ENCODE data around the gene CPPED1. TPM values are rescaled to one million over a fixed set of nuclear protein-coding genes. Genes with fewer than 3 reads are reported as not detected.

Gene CPPED1
- total RNA-seq, 4 donors from 2014 or later, result 10.6 to 21.7 (median 16.7) TPM

- TF ChIP-seq POLR2A (IDR thresholded peaks at IDR 0.05; ENCODE audit: low read depth) (no peak), POLR2AphosphoS5 (IDR thresholded peaks at IDR 0.05) (no peak), EP300 (IDR thresholded peaks at IDR 0.05) (no peak), CTCF (IDR thresholded peaks at IDR 0.05) (no peak)
Observed at GRCh38 chr16:12639044-12639443, 164.6 kb downstream of the CPPED1 start.

GRCh38 chr16:12637002-12637401 lies 166.7 kb downstream of the CPPED1 start:
- WGBS, result 38% methylated on average over 8 of the region's 12 CpGs
- Histone ChIP-seq H3K27me3 (peaks cover 0 to 8% (median 0%) of the 10 kb centered on the region in 4 donors), H3K36me3 (no peaks in the 10 kb centered on the region), H3K4me3 (no peak overlapping the region), H3K27ac (replicated peaks in 1 of 4) (no peak overlapping the region), H3K4me1 (no peaks in the 10 kb centered on the region), H3K9me3 (no peaks in the 10 kb centered on the region)
- intact Hi-C loops (cut with DNase I), result no loop called here
- TF ChIP-seq POLR2AphosphoS5 (IDR thresholded peaks at IDR 0.05) (no peak), POLR2A (IDR thresholded peaks at IDR 0.05; ENCODE audit: low read depth) (no peak), EP300 (IDR thresholded peaks at IDR 0.05) (no peak), CTCF (IDR thresholded peaks at IDR 0.05) (no peak)
- DNase-seq (ENCODE audit: extremely low spot score), result no peak

More at GRCh38 chr16:12639044-12639443, 164.6 kb downstream of the CPPED1 start:
- Histone ChIP-seq H3K27ac (replicated peaks in 1 of 4) (no peak overlapping the region), H3K4me1 (no peaks in the 10 kb centered on the region), H3K4me3 (no peak overlapping the region), H3K9me3 (peaks cover 0 to 9% (median 3%) of the 10 kb centered on the region in 4 donors), H3K27me3 (peaks cover 0 to 7% (median 0%) of the 10 kb centered on the region in 4 donors), H3K36me3 (no peaks in the 10 kb centered on the region)
- no peak for DNase-seq (ENCODE audit: extremely low spot score)
- intact Hi-C loops (cut with DNase I), result no loop called here
- WGBS, result 77% methylated on average over 3 of the region's 4 CpGs

GRCh38 chr16:12629271-12629670 lies 174.4 kb downstream of the CPPED1 start:
- no peak for DNase-seq (ENCODE audit: extremely low spot score)
- intact Hi-C loops (cut with DNase I), result no loop called here
- Histone ChIP-seq H3K4me1 (no peaks in the 10 kb centered on the region), H3K27ac (replicated peaks in 1 of 4) (no peak overlapping the region), H3K4me3 (no peak overlapping the region), H3K9me3 (no peaks in the 10 kb centered on the region), H3K27me3 (peaks cover 0 to 44% (median 0%) of the 10 kb centered on the region in 4 donors), H3K36me3 (no peaks in the 10 kb centered on the region)
- TF ChIP-seq POLR2AphosphoS5 (IDR thresholded peaks at IDR 0.05) (no peak), EP300 (IDR thresholded peaks at IDR 0.05) (no peak), CTCF (IDR thresholded peaks at IDR 0.05) (no peak), POLR2A (IDR thresholded peaks at IDR 0.05; ENCODE audit: low read depth) (no peak)
- 91% methylated on average over 6 of the region's 9 CpGs for WGBS

- intact Hi-C loops (cut with DNase I), result no loop called here
- peaks cover 0 to 45% (median 0%) of the 10 kb centered on the region in 4 donors for H3K27me3 ChIP-seq
- no peaks in the 10 kb centered on the region for H3K36me3 ChIP-seq
- no peaks in the 10 kb centered on the region for H3K4me1 ChIP-seq
- H3K4me3 ChIP-seq, result no peak overlapping the region
- no peak overlapping the region for H3K27ac ChIP-seq (replicated peaks in 1 of 4)
- WGBS, result 30% methylated on average over 2 of the region's 2 CpGs
- DNase-seq (ENCODE audit: extremely low spot score), result no peak
- H3K9me3 ChIP-seq, result peaks cover 0 to 7% (median 0%) of the 10 kb centered on the region in 4 donors
- no peak for TF ChIP-seq POLR2A (IDR thresholded peaks at IDR 0.05; ENCODE audit: low read depth)
- no peak for TF ChIP-seq EP300 (IDR thresholded peaks at IDR 0.05)
- TF ChIP-seq CTCF (IDR thresholded peaks at IDR 0.05), result no peak
- no peak for TF ChIP-seq POLR2AphosphoS5 (IDR thresholded peaks at IDR 0.05)
Observed at GRCh38 chr16:12628536-12628935, 175.2 kb downstream of the CPPED1 start.

- Histone ChIP-seq H3K4me1 (no peaks in the 10 kb centered on the region), H3K9me3 (peaks cover 0 to 7% (median 0%) of the 10 kb centered on the region in 4 donors), H3K27me3 (peaks cover 0 to 45% (median 0%) of the 10 kb centered on the region in 4 donors), H3K4me3 (no peak overlapping the region), H3K36me3 (no peaks in the 10 kb centered on the region), H3K27ac (replicated peaks in 1 of 4) (no peak overlapping the region)
- 87% methylated on average over 3 of the region's 3 CpGs for WGBS
- DNase-seq (ENCODE audit: extremely low spot score), result no peak
- TF ChIP-seq POLR2AphosphoS5 (IDR thresholded peaks at IDR 0.05) (no peak), EP300 (IDR thresholded peaks at IDR 0.05) (no peak), CTCF (IDR thresholded peaks at IDR 0.05) (no peak), POLR2A (IDR thresholded peaks at IDR 0.05; ENCODE audit: low read depth) (no peak)
- intact Hi-C loops (cut with DNase I), result no loop called here
Observed at GRCh38 chr16:12627394-12627793, 176.3 kb downstream of the CPPED1 start.
